ENCODE measurements around the gene AP5Z1. TPM values are rescaled to one million over a fixed set of nuclear protein-coding genes. Genes with fewer than 3 reads are reported as not detected.

The AP5Z1 gene
- total RNA-seq, 1 experiment from 2014 or later = 38.3 TPM

DNA sequence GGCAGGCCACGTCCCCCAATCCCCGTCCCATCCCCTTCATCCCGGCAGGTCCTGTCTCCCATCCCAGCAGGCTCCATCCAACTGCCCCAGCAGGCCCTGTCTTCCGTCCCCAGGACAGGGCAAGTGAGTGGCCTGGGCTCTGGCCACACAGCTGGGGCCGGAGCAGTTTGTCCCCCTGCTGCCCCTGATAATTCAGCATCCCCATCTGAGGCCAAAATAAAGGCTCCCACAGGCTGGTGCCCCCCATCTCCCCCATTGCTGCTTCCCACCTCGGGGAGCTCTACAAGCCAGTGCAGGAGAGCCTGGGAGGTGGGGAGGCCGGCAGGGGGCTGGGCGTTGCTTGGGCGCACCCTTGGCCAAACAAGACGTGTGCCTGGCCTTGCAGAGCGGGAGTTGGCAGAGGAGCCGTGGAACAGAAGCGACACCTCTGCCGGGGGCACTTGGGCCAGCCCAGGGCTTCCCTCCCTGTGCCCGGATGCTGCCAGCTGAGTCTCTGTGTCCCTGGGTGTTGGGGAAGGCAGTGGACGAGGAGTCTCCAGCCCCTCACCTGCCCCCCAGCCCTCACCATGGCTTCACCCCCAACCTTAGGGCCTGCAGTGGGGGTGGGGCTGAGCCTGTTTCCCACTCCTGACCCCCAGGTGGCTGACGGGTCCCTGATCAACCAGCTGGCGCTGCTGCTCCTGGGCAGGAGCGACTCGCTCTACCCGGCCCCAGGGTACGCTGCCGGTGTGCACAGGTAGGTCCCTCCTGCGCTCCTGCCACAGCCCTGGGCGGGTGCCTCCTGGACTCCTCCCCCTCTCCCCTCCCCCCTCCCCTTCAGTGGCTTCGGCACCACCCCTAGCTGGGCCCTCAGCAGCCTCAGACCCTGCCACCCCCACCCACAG is 14.0 kb downstream of the AP5Z1 start:
- Histone ChIP-seq H4K20me1 (ENCODE audit: control insufficient read depth, insufficient read depth, insufficient read length) (no peaks in the 10 kb centered on the region), H3K4me1 (ENCODE audit: insufficient read depth, low read length) (no peaks in the 10 kb centered on the region), H3K4ac (ENCODE audit: low read depth, low read length) (no peak overlapping the region), H2BK5ac (ENCODE audit: insufficient read length, low read length) (no peak overlapping the region), H3K23ac (ENCODE audit: insufficient read length, low read depth, low read length) (no peak overlapping the region), H2BK120ac (ENCODE audit: low read depth, low read length, poor library complexity, severe bottlenecking) (no peak overlapping the region), H3K9ac (ENCODE audit: extremely low read depth, insufficient read length, low read length) (no peak overlapping the region), H4K91ac (ENCODE audit: insufficient read length, low read depth, low read length) (no peak overlapping the region), H3K18ac (ENCODE audit: insufficient read length, low read depth, low read length) (no peak overlapping the region), H3K27me3 (ENCODE audit: insufficient read depth, low read length) (no peaks in the 10 kb centered on the region), H3K4me2 (ENCODE audit: insufficient read depth, insufficient read length, low read length) (no peak overlapping the region), H2AK5ac (ENCODE audit: insufficient read length, low read length) (no peak overlapping the region), H3T11ph (ENCODE audit: low read length) (no peak overlapping the region), H3K79me2 (ENCODE audit: insufficient read depth, low read length) (no peaks in the 10 kb centered on the region), H3K23me2 (ENCODE audit: insufficient read length, low read depth, low read length, poor library complexity, severe bottlenecking) (peaks cover 5% of the 10 kb centered on the region), H3K14ac (ENCODE audit: insufficient read depth, low read length) (no peak overlapping the region), H3K9me3 (ENCODE audit: control insufficient read depth, low read depth, low read length) (no peaks in the 10 kb centered on the region), H3K56ac (ENCODE audit: insufficient read length, low read depth, low read length) (no peak overlapping the region), H2BK15ac (ENCODE audit: low read depth, low read length) (no peak overlapping the region), H2AFZ (ENCODE audit: low read length) (no peak overlapping the region), H2BK12ac (ENCODE audit: insufficient read length, low read depth, low read length) (no peak overlapping the region), H2BK20ac (ENCODE audit: low read depth, low read length, poor library complexity, severe bottlenecking) (no peak overlapping the region), H3K27ac (ENCODE audit: insufficient read length, low read depth, low read length) (no peak overlapping the region), H4K8ac (replicated peaks; ENCODE audit: insufficient read length, low read depth, low read length) (no peak overlapping the region), H4K5ac (ENCODE audit: insufficient read length, low read depth, low read length) (no peak overlapping the region), H3K79me1 (ENCODE audit: insufficient read depth, low read depth, low read length, poor library complexity, severe bottlenecking) (no peaks in the 10 kb centered on the region)
- Mint-ChIP-seq H3K4me3 (no peak overlapping the region), H3K36me3 (ENCODE audit: insufficient read depth in 1 of 3, low read depth in 3 of 3) (peaks cover 2 to 24% (median 8%) of the 10 kb centered on the region in 3 experiments; a peak in 6 of 7 replicates), H3K27ac (no peak overlapping the region), H3K27me3 (ENCODE audit: low read depth) (no peaks in the 10 kb centered on the region), H3K4me1 (peaks cover 2 to 3% of the 10 kb centered on the region in 2 experiments; a peak in 3 of 4 replicates), H3K9me3 (no peaks in the 10 kb centered on the region; a peak in 1 of 5 replicates)
- no peak for DNase-seq
- TF ChIP-seq, protein P1, sequence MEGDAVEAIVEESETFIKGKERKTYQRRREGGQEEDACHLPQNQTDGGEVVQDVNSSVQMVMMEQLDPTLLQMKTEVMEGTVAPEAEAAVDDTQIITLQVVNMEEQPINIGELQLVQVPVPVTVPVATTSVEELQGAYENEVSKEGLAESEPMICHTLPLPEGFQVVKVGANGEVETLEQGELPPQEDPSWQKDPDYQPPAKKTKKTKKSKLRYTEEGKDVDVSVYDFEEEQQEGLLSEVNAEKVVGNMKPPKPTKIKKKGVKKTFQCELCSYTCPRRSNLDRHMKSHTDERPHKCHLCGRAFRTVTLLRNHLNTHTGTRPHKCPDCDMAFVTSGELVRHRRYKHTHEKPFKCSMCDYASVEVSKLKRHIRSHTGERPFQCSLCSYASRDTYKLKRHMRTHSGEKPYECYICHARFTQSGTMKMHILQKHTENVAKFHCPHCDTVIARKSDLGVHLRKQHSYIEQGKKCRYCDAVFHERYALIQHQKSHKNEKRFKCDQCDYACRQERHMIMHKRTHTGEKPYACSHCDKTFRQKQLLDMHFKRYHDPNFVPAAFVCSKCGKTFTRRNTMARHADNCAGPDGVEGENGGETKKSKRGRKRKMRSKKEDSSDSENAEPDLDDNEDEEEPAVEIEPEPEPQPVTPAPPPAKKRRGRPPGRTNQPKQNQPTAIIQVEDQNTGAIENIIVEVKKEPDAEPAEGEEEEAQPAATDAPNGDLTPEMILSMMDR (conservative IDR thresholded peaks at IDR 0.05) = no peak
- WGBS (ENCODE audit: extremely low coverage, insufficient read length, low lambda C conversion rate) = no CpG with 5 or more reads among the region's 26 CpGs

All from H9 (cell line).